Ishikawa (cell line): ENCODE data around the gene PIWIL1.
A peak's percentile ranks its signal among the peaks of the same experiment; 100 is the strongest.

Source experiments
- CEBPB ChIP-seq: IDR thresholded peaks from 2 replicates; pipeline ENCODE4 v1.6.1; 2012
- EGR1 ChIP-seq: IDR thresholded peaks from 2 replicates; pipeline ENCODE4 v1.6.1; 2012
- EP300 ChIP-seq: IDR thresholded peaks from 2 replicates; pipeline ENCODE4 v1.6.1; 2012; ENCODE audit warnings: borderline replicate concordance
- NFIC ChIP-seq: IDR thresholded peaks from 2 replicates; pipeline ENCODE4 v1.6.1; 2012
- RAD21 ChIP-seq: IDR thresholded peaks from 2 replicates; pipeline ENCODE4 v1.6.1; 2012; ENCODE audit warnings: low read depth
- TAF1 ChIP-seq: IDR thresholded peaks from 2 replicates; pipeline ENCODE4 v1.6.1; 2012; ENCODE audit warnings: low read depth, mild to moderate bottlenecking

- TF ChIP-seq CEBPB (no peak), EP300 (no peak), RAD21 (peak; percentile 81), EGR1 (no peak), TAF1 (no peak), NFIC (no peak)
These were observed 1.9 kb upstream of the PIWIL1 start for GRCh38 chr12:130335517-130336392.
